ENCODE data around the gene ATP5ME. TPM values are rescaled to one million over a fixed set of nuclear protein-coding genes. Genes with fewer than 3 reads are reported as not detected.

The ATP5ME gene
- total and polyA plus RNA-seq, 2 of the 13 experiments (the other 11 are each of a cell fraction or from before 2014, with no cell fraction given), result 305 to 753 TPM

- TF ChIP-seq MYC (CRISPR knock-in tag; IDR thresholded peaks at IDR 0.05; ENCODE audit: borderline replicate concordance) (peak; percentile 19; the same call in 1 of the 2 replicates), ZNF362 (CRISPR knock-in tag; IDR thresholded peaks at IDR 0.05; ENCODE audit: borderline replicate concordance) (no peak), ZNF777 (CRISPR knock-in tag; IDR thresholded peaks at IDR 0.05) (peak; percentile 62), ZBTB43 (CRISPR knock-in tag; conservative IDR thresholded peaks at IDR 0.05) (0 out of 2 replicates have a peak, but pooled peaks have one; percentile 20), ZNF296 (CRISPR knock-in tag; conservative IDR thresholded peaks at IDR 0.05) (no peak), PAXIP1 (CRISPR knock-in tag; conservative IDR thresholded peaks at IDR 0.05) (peak; percentile 48; the same call in 1 of the 2 replicates), ZSCAN21 (CRISPR knock-in tag; IDR thresholded peaks at IDR 0.05; ENCODE audit: borderline replicate concordance) (0 out of 2 replicates have a peak, but pooled peaks have one; percentile 46), GZF1 (CRISPR knock-in tag; IDR thresholded peaks at IDR 0.05) (no peak), RBM39 (IDR thresholded peaks at IDR 0.05; ENCODE audit: low read depth, low read length, poor library complexity, severe bottlenecking) (peak; percentile 23), ZFYVE20 (CRISPR knock-in tag; IDR thresholded peaks at IDR 0.05; ENCODE audit: borderline replicate concordance, low read depth) (no peak), MLXIP (CRISPR knock-in tag; IDR thresholded peaks at IDR 0.05; ENCODE audit: borderline replicate concordance) (no peak), ASH2L (IDR thresholded peaks at IDR 0.05; ENCODE audit: insufficient read length, low read depth, low read length) (peak; percentile 38), ZMAT3 (CRISPR knock-in tag; conservative IDR thresholded peaks at IDR 0.05) (no peak), MEF2D (CRISPR knock-in tag; IDR thresholded peaks at IDR 0.05) (no peak), PITX1 (CRISPR knock-in tag; IDR thresholded peaks at IDR 0.05) (0 out of 2 replicates have a peak, but pooled peaks have one; percentile 18), ZBTB21 (CRISPR knock-in tag; IDR thresholded peaks at IDR 0.05) (no peak), SKI (IDR thresholded peaks at IDR 0.05; ENCODE audit: partially characterized antibody) (peak; percentile 66), KLF13 (CRISPR knock-in tag; IDR thresholded peaks at IDR 0.05) (no peak), NR2F6 (IDR thresholded peaks at IDR 0.05) (no peak), NR2F6 (CRISPR knock-in tag; IDR thresholded peaks at IDR 0.05) (no peak), SP1 (IDR thresholded peaks at IDR 0.05) (no peak), SP1 (CRISPR knock-in tag; IDR thresholded peaks at IDR 0.05) (no peak)
These were observed 7.8 kb upstream of the ATP5ME start (continued) for GRCh38 chr4:681736-682451.

Measured in HepG2 (cell line).